ENCODE measurements around the gene TGIF2LX. TPM values are rescaled to one million over a fixed set of nuclear protein-coding genes. Genes with fewer than 3 reads are reported as not detected.

TGIF2LX gene
- not detected in 2 replicates for total RNA-seq

GRCh38 chrX:89921665-89922064 lies at the start of gene TGIF2LX:
Gene TGIF2LX (plus strand): TSS chrX:89921908. CDS start chrX:89922086, 178 bp downstream.

Measured in epithelial cell of alveolus of lung (primary cell).